Thyroid gland (tissue), 4 donors: ENCODE data around the gene EPS15.

Experiments used
- CTCF ChIP-seq, 6 experiments: fragments of 200-600 bp in 3 of 6; fragments of 450-650 bp in 3 of 6; sonication (generic) in 3 of 6; IDR thresholded peaks; one replicate each; pipeline ENCODE4 v1.5.1; 2016 to 2019; ENCODE audit warnings: antibody characterized with exemption in 6 of 6, mild to moderate bottlenecking in 2 of 6, inconsistent platforms in 1 of 6, moderate library complexity in 1 of 6
- POLR2A ChIP-seq, 2 donors: fragments of 450-650 bp; IDR thresholded peaks; one replicate each; pipeline ENCODE4 v1.6.1; 2017; ENCODE audit warnings: antibody characterized with exemption in 2 of 2, mild to moderate bottlenecking in 2 of 2, moderate library complexity in 1 of 2

DNA sequence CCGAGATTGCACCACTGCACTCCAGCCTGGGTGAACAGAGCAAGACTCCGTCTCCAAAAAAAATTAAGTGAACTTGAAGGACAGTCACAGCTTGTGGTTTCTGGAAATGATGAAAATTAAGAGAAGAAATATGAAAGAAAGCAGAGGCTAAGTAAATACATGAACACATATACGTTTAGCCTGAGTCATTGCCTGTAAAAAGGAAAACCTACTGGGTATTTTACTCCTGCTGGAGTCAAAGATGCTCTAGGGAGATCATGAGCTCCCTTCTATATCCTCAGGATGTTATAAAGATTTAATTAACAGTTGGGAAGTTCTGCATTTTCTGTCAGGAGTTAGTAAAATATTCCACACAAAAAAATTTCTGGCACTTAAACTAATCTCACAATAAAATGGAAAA lies 145.2 kb downstream of the EPS15 start:
- TF ChIP-seq POLR2A (IDR thresholded peaks at IDR 0.05) = no peak
- TF ChIP-seq CTCF (IDR thresholded peaks at IDR 0.05) = no peak
